ENCODE data around the gene PPP1R36. TPM values are rescaled to one million over a fixed set of nuclear protein-coding genes. Genes with fewer than 3 reads are reported as not detected.
A peak's percentile ranks its signal among the peaks of the same experiment; 100 is the strongest.

The PPP1R36 gene
- polyA plus RNA-seq, 3 donors = 0.38 TPM; not detected in 2

GRCh38 chr14:64510825-64511671 lies 38.7 kb upstream of the PPP1R36 start:
- H3K27me3 Mint-ChIP-seq (ENCODE audit: low read depth in 3 of 3) = peaks cover 0 to 2% (median 2%) of the 10 kb centered on the region in 3 donors
- peak overlapping the region; percentile 41 to 85 (median 55) for H3K27ac Mint-ChIP-seq
- no peaks in the 10 kb centered on the region for H3K27me3 ChIP-seq (ENCODE audit: control insufficient read depth in 2 of 2, insufficient read depth in 2 of 2, low read length in 2 of 2)
- H3K9me3 ChIP-seq (replicated peaks in 1 of 2; ENCODE audit: control insufficient read depth in 1 of 2, insufficient read depth in 1 of 2, low read length in 2 of 2) = no peaks in the 10 kb centered on the region
- intact Hi-C loops (cut with micrococcal nuclease) = loop anchor here in 1 of 2 donors (2.0 kb wide), 1 partner anchor 80 kb away; no protein-coding TSS in a partner anchor
- peak; percentile 94 for TF ChIP-seq CTCF (IDR thresholded peaks at IDR 0.05)
- peak overlapping the region; percentile 55 for H3K4me2 ChIP-seq (replicated peaks; ENCODE audit: extremely low read depth, low read length, poor library complexity, severe bottlenecking)
- H3K36me3 Mint-ChIP-seq = peaks cover 0 to 2% of the 10 kb centered on the region in 2 donors
- H3K4me3 Mint-ChIP-seq = peak overlapping the region in 1 of 2 donors; percentile 57
- no peak overlapping the region for H2AFZ ChIP-seq (ENCODE audit: insufficient read depth, low read depth, low read length, poor library complexity, severe bottlenecking)
- no peaks in the 10 kb centered on the region for H3K36me3 ChIP-seq (replicated peaks in 1 of 2; ENCODE audit: control insufficient read depth in 1 of 2, insufficient read depth in 2 of 2, low read length in 2 of 2)
- no peaks in the 10 kb centered on the region for H3K9me3 Mint-ChIP-seq
- 0% methylated on average over 1 of the region's 4 CpGs for WGBS (ENCODE audit: insufficient coverage)
- H3K79me2 ChIP-seq (ENCODE audit: insufficient read depth, low read length) = peaks cover 98% of the 10 kb centered on the region
- H4K20me1 ChIP-seq (ENCODE audit: insufficient read depth, low read length) = peaks cover 100% of the 10 kb centered on the region
- peaks cover 57% of the 10 kb centered on the region for H3K4me1 Mint-ChIP-seq
- no peak overlapping the region for H3K9ac ChIP-seq (ENCODE audit: insufficient read depth, low read length, poor library complexity, severe bottlenecking)
- peak; percentile 65 to 75 (median 75) for DNase-seq
- peak overlapping the region in 1 of 3 experiments; percentile 36 for H3K4me3 ChIP-seq (replicated peaks in 1 of 3; ENCODE audit: low read depth in 2 of 3, low read length in 3 of 3)
- peak overlapping the region in 1 of 2 donors; percentile 34 for H3K27ac ChIP-seq (ENCODE audit: low read depth in 1 of 2, low read length in 2 of 2)
- H3K4me1 ChIP-seq (ENCODE audit: control insufficient read depth in 1 of 2, insufficient read depth in 2 of 2, low read length in 2 of 2) = peaks cover 50 to 57% of the 10 kb centered on the region in 2 donors

- Mint-ChIP-seq H3K27me3 (ENCODE audit: low read depth in 3 of 3) (peaks cover 0 to 2% (median 2%) of the 10 kb centered on the region in 3 donors), H3K27ac (no peak overlapping the region), H3K4me1 (peaks cover 35% of the 10 kb centered on the region), H3K9me3 (no peaks in the 10 kb centered on the region), H3K36me3 (peaks cover 0 to 4% of the 10 kb centered on the region in 2 donors), H3K4me3 (no peak overlapping the region)
- intact Hi-C loops (cut with micrococcal nuclease) = no loop called here
- H3K9ac ChIP-seq (ENCODE audit: insufficient read depth, low read length, poor library complexity, severe bottlenecking) = no peak overlapping the region
- 100% methylated on average over 1 of the region's 2 CpGs for WGBS (ENCODE audit: insufficient coverage)
- no peaks in the 10 kb centered on the region for H3K36me3 ChIP-seq (replicated peaks in 1 of 2; ENCODE audit: control insufficient read depth in 1 of 2, insufficient read depth in 2 of 2, low read length in 2 of 2)
- H3K27ac ChIP-seq (ENCODE audit: low read depth in 1 of 2, low read length in 2 of 2) = no peak overlapping the region
- no peak overlapping the region for H3K4me2 ChIP-seq (replicated peaks; ENCODE audit: extremely low read depth, low read length, poor library complexity, severe bottlenecking)
- DNase-seq = no peak
- no peak for TF ChIP-seq CTCF (IDR thresholded peaks at IDR 0.05)
- peaks cover 29 to 35% of the 10 kb centered on the region in 2 donors for H3K4me1 ChIP-seq (ENCODE audit: control insufficient read depth in 1 of 2, insufficient read depth in 2 of 2, low read length in 2 of 2)
- H3K4me3 ChIP-seq (replicated peaks in 1 of 3; ENCODE audit: low read depth in 2 of 3, low read length in 3 of 3) = no peak overlapping the region
- no peak overlapping the region for H2AFZ ChIP-seq (ENCODE audit: insufficient read depth, low read depth, low read length, poor library complexity, severe bottlenecking)
- H3K79me2 ChIP-seq (ENCODE audit: insufficient read depth, low read length) = peaks cover 98% of the 10 kb centered on the region
- peaks cover 100% of the 10 kb centered on the region for H4K20me1 ChIP-seq (ENCODE audit: insufficient read depth, low read length)
- H3K27me3 ChIP-seq (ENCODE audit: control insufficient read depth in 2 of 2, insufficient read depth in 2 of 2, low read length in 2 of 2) = no peaks in the 10 kb centered on the region
- no peaks in the 10 kb centered on the region for H3K9me3 ChIP-seq (replicated peaks in 1 of 2; ENCODE audit: control insufficient read depth in 1 of 2, insufficient read depth in 1 of 2, low read length in 2 of 2)
Observed at GRCh38 chr14:64513271-64513670, 36.5 kb upstream of the PPP1R36 start.
